HG02840 (cell line): Measurements from ENCODE around the gene BAIAP2.

Experiments
- ATAC-seq: cut with Tn5 transposase; IDR thresholded peaks from one replicate; pipeline ENCODE4 v1.9.1; 2021; ENCODE audit warnings: mild to moderate bottlenecking, moderate library complexity, moderate number of reproducible peaks; ENCODE audit not compliant: unreplicated experiment, low FRiP score

Gene BAIAP2

GRCh38 chr17:81083125-81083765, 48.3 kb downstream of the BAIAP2 start:
- no peak for ATAC-seq

- ATAC-seq = no peak
These were observed 49.9 kb downstream of the BAIAP2 start for GRCh38 chr17:81084680-81085419.

GRCh38 chr17:81085420-81085911, 50.5 kb downstream of the BAIAP2 start:
- ATAC-seq = no peak

GRCh38 chr17:81086789-81087551, 52.0 kb downstream of the BAIAP2 start:
- no peak for ATAC-seq

GRCh38 chr17:81090361-81091136, 55.6 kb downstream of the BAIAP2 start:
- ATAC-seq = no peak

- ATAC-seq = no peak
These were observed 56.2 kb downstream of the BAIAP2 start for GRCh38 chr17:81091154-81091553.

- ATAC-seq = no peak
These were observed 57.0 kb downstream of the BAIAP2 start for GRCh38 chr17:81091774-81092517.

GRCh38 chr17:81092518-81093095, 57.7 kb downstream of the BAIAP2 start:
- ATAC-seq = no peak

- no peak for ATAC-seq
These were observed 58.9 kb downstream of the BAIAP2 start for GRCh38 chr17:81093619-81094508.

- no peak for ATAC-seq
These were observed 59.8 kb downstream of the BAIAP2 start for GRCh38 chr17:81094509-81095382.

GRCh38 chr17:81095383-81095762, 60.4 kb downstream of the BAIAP2 start:
- ATAC-seq = no peak

- no peak for ATAC-seq
These were observed 61.8 kb downstream of the BAIAP2 start for GRCh38 chr17:81096741-81097133.

- ATAC-seq = no peak
These were observed 62.4 kb downstream of the BAIAP2 start for GRCh38 chr17:81097134-81097942.

- no peak for ATAC-seq
These were observed 63.0 kb downstream of the BAIAP2 start for GRCh38 chr17:81097943-81098308.

GRCh38 chr17:81099888-81100287, 64.9 kb downstream of the BAIAP2 start:
- no peak for ATAC-seq

GRCh38 chr17:81100668-81101067, 65.7 kb downstream of the BAIAP2 start:
- no peak for ATAC-seq
